GM18519 (cell line): ENCODE measurements around the gene FAXDC2.

Source experiments
- ATAC-seq: cut with Tn5 transposase; IDR thresholded peaks from one replicate; pipeline ENCODE4 v1.9.1; 2021; ENCODE audit warnings: mild to moderate bottlenecking, moderate library complexity; ENCODE audit not compliant: unreplicated experiment, low FRiP score

Gene FAXDC2

DNA sequence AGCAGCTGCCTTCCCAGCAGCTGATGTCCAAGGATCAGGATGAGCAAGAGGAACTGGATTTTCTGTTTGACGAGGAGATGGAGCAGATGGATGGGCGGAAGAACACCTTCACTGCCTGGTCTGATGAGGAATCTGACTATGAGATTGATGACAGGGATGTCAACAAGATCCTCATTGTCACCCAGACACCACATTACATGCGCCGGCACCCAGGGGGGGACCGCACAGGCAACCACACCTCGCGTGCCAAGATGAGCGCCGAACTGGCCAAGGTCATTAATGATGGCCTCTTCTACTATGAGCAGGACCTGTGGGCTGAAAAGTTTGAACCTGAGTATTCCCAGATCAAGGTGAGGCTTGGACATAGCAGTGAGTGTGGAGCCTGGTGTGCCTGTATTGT is 48.4 kb downstream of the FAXDC2 start:
- ATAC-seq, result no peak

DNA sequence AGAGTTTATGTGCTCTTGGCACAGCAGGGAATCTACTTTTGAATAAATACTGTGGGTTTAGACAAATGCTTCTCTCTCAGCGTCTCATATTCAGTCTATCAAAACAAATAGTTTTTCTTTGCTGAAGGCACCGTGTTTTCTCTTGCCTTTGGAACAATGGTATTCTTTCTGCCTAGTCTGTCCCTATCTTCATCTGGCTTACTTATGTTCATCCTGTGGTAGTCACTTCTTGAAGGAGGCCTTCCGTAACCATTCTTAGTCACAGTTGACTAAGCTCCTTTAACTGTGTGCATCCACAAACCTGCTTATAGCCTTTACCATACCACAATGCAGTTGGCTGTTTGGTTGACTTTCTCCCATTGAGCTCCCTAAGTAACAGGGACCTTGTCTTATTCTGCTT is 49.3 kb downstream of the FAXDC2 start:
- ATAC-seq, result no peak

DNA sequence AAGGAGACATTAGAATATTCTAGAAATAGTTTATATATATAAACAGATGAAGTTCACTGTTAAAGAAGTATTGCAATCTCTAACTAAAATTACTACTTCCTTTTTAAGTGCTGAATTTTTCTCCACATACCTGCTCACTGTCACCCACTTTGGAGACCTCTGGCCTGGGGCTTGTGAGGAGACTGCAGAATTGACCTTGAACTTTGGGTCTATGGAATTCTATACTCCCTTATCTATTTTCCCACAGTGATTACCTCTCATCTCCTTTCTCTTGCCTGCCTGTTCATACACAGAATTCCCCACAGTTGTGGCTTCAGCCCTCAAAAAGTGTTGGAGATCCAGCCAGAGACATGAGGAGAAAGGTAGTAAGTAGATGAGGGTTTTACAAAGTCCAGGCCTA is 49.8 kb downstream of the FAXDC2 start:
- ATAC-seq, result no peak

GRCh38 chr5:154797762-154798161 is 52.6 kb downstream of the FAXDC2 start:
- ATAC-seq, result no peak

DNA sequence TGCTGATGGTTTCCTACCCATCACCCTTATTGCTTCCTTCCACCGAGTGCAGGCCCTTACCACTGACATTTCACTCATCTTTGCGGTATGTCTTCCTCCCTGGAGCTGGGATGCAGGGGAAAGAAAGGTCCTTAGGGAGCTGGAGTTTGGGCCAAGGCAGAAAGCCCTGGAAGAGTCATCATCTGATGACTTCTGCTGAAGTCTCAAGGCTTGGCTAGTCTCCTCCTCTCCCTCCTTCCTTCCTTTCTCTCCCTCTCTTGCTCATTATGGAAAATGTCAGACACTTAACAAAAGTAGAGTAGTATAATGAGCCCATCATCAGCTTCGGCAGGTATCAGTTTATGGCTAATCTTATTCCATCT is 55.2 kb downstream of the FAXDC2 start:
- ATAC-seq, result no peak

DNA sequence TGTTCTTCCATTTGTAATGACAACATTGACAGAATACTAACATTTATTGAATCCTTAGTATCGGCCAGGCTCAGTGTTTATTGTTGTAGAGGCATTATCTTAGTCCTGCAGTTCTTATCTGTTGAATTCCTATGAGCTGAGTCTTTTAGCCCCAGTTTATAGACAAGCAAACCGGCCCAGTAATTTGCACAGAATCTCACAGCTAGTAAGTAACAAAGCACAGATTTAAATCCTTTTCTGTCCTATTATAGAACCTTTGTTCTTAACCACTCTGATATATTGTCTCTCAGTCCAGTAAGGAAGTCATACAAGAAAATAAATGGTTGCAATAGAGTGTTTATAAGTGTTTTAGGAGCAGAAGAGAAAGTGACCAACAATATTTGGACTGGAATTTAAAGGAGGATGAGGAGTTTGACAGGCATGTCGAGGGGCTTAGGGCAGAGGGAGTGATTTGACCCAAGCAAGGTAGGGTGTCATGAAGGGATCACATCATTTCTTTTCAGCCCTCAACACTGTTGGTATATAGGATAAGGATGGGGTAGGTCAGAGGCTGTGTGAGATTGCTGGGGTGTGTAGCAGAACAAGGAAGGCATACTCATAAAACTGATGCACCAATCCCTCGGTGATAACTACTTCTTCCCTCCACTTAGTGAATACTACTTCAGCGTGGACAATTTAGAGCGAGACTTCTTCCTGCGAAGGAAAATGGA is 55.7 kb downstream of the FAXDC2 start:
- ATAC-seq, result no peak

DNA sequence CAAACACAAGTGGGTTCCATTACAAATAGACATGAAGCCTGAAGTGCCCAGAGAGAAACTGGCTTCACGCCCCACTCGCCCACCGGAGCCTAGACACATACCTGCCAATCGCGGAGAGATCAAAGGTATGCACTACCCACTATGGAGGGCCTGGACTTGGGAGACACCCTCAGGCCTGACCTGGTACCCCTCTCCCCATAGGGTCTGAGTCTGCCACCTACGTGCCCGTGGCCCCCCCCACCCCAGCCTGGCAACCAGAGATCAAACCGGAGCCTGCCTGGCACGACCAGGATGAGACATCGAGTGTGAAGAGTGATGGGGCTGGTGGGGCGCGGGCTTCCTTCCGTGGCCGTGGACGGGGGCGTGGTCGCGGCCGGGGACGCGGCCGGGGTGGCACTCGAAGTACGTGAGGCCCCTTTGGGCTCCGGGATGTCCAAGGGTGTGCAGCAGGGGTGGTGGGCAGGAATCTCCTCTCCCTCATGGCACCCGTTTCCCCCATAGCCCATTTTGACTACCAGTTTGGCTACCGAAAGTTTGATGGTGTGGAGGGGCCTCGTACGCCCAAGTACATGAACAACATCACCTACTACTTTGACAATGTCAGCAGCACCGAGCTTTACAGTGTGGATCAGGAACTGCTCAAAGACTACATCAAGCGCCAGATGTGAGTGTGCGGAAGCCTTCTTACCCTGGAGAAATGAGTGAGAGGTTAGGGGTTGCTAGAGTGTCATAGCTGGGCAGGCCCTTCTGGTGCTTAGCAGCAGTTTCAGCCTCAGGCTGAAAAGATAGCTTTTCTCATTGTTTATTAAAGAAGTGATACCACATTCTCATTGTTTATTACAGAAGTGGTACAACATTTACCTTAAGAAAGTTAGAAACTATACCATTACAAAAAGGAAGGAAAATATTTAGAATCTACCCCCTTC is 56.5 kb downstream of the FAXDC2 start:
- ATAC-seq, result no peak

GRCh38 chr5:154791535-154791934 is 58.9 kb downstream of the FAXDC2 start:
- ATAC-seq, result peak; percentile 60

GRCh38 chr5:154788212-154788611 is 62.2 kb downstream of the FAXDC2 start:
- no peak for ATAC-seq

- ATAC-seq, result no peak
These were observed 64.0 kb downstream of the FAXDC2 start for GRCh38 chr5:154786414-154786813.

- ATAC-seq, result no peak
These were observed 65.5 kb downstream of the FAXDC2 start for GRCh38 chr5:154784856-154785255.

DNA sequence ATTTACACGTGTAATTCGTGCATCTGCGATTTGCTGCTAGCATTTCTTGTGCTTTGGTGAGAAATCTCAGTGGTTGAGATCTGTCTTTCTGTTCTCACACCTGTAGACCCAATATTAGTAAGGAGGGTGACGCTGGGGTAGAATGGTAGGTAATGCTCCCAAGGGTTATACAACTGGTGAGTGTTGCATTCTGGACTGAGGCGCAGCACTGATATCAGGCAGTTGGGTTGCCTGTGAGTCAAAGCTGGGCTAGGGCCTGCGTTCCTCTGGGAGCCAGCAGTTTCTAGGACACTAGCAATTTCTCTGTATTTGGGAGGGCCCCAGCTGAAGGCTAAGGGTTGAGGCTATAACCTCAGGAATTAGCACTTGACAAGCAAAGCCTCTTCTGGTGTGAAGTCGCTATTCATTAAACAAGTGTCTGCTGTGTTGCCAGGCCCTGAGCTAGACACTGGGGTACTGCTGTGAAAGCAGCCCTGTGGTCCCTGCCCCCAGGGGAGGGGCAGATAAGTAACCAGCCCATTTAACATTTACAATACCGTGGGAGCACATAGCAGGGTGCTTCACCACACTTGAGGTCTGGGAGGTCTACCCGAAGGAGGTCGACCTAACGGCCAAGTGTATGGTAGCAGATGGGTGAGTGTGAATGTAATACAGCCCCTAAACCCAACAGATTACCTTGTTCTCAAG is 66.5 kb downstream of the FAXDC2 start:
- no peak for ATAC-seq

GRCh38 chr5:154782812-154783592 is 67.4 kb downstream of the FAXDC2 start:
- no peak for ATAC-seq

- ATAC-seq, result no peak
These were observed 68.1 kb downstream of the FAXDC2 start for GRCh38 chr5:154782326-154782725.

GRCh38 chr5:154780128-154780527 is 70.3 kb downstream of the FAXDC2 start:
- no peak for ATAC-seq

DNA sequence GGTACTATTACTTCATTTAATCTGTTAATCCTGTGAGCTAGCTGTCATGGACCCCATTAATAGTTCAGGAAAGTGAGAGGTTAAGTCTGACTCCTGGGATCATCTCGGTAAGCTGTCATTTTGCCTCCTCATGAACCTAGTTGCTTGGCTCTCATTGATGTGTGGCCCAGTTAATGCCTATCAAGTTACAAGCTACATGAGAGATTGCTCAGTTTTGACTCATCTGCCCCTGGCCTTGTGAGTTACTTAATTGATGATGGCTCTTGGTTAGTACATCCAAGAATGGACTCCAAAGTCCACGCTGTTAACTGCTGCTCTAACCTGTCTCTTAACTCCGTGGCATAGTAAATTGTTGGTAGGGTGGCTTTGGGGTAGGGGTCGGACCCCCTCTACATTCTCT is 71.3 kb downstream of the FAXDC2 start:
- no peak for ATAC-seq

DNA sequence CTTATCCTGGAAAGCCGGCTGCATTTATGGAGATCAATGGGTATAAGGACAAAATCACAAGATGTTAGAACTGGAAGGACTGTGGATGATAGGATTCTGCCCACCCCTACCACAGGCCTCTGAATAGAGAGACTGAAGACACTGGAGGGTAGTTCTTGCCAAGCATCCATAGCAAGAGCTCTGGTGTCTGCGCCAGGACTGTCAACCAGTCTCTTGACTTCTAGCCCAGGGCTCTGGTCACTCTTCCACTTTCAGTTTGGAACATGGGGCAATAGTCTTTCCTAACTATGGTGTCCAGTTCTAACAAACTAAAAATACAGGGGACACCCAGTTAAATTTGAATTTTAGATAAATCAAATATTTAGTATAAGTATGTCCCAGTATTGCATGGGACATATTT is 71.9 kb downstream of the FAXDC2 start:
- ATAC-seq, result no peak

- no peak for ATAC-seq
These were observed 74.2 kb downstream of the FAXDC2 start for GRCh38 chr5:154776167-154776566.

DNA sequence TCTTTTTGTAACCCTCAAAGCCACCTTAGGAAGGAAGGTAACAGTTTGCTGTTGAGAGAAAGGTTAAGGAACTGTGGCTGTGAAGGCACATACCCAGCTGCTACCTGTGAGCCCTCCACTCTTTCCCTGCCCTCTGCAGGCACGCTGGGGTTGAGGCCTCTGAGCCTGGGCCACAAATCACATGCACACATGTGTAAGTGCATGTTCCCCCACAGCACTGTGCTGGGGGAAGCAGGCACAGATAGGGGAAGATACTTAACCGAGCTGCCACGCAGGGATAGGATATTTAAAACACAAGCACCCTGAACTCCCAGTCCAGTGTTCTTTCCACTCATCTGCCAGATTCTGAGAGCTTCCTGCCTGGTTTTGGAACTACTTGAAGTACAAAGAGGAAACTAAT is 77.1 kb downstream of the FAXDC2 start:
- no peak for ATAC-seq

GRCh38 chr5:154771383-154771901 is 79.0 kb downstream of the FAXDC2 start:
- ATAC-seq, result no peak
